Measurements from ENCODE around the gene BRD1. TPM values are rescaled to one million over a fixed set of nuclear protein-coding genes. Genes with fewer than 3 reads are reported as not detected.

The BRD1 gene
- total and polyA plus RNA-seq, 9 of the 15 experiments (the other 6 are each of a cell fraction or from before 2014, with no cell fraction given), result 0.42 to 17.6 (median 5.5) TPM

DNA sequence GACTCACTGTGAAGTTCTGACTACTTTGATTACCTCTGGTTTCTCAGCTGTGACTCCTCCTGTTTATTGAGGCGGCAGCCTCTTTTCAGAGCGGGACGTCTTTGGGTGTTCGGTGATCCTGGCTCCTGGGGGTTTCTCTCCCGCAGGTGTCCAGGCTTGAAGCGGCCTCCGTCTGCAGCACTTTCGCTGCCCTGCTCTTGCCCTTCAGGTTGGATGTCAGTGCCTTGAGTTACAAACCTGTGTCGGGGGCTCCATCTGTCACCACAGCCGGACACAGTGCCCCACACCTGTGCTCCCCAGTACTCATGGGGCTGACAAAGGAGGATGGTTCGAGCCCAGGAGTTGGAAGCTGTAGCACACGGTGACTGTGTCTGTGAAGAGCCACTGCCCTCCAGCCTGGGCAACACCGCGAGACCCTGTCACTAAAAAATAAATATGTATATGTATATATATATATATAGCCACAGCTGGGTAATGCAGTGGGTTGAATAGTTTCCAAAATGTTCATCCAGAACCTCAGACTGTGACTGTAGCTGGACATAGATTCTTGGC is 104.1 kb downstream of the BRD1 start:
- intact Hi-C loops (cut with micrococcal nuclease) (loop anchor here (10.0 kb wide), 1 partner anchor 679 kb away; no protein-coding TSS in a partner anchor), in situ Hi-C loops (cut with MboI) (no loop called here)
- DNase-seq (ENCODE audit: extremely low read depth in 1 of 4, low spot score in 3 of 4) (no peak), FAIRE-seq (no peak), ATAC-seq (no peak)
- Histone ChIP-seq H3K9me1 (ENCODE audit: control insufficient read depth, insufficient read depth, low read length) (no peaks in the 10 kb centered on the region), H3K4me1 (replicated peaks in 1 of 2; ENCODE audit: control insufficient read depth in 2 of 2, insufficient read depth in 2 of 2, low read length in 2 of 2) (peaks cover 0 to 19% of the 10 kb centered on the region in 2 experiments; a peak in 2 of 5 replicates), H3K9me3 (replicated peaks; ENCODE audit: control insufficient read depth, insufficient read depth, low read depth, low read length) (no peaks in the 10 kb centered on the region), H2AFZ (ENCODE audit: low read depth, low read length) (peak overlapping the region; percentile 32; the same call in 1 of the 2 replicates), H3K4me3 (no peak overlapping the region), H3K36me3 (ENCODE audit: control insufficient read depth, insufficient read depth, low read length) (no peaks in the 10 kb centered on the region), H3K27ac (ENCODE audit: extremely low read depth, low read depth, low read length) (no peak overlapping the region), H3K79me2 (ENCODE audit: control insufficient read depth, insufficient read depth, low read length) (no peaks in the 10 kb centered on the region), H3K9ac (ENCODE audit: insufficient read depth in 1 of 2, low read depth in 2 of 2, low read length in 2 of 2) (no peak overlapping the region), H4K20me1 (replicated peaks; ENCODE audit: control insufficient read depth, insufficient read depth, low read length) (no peaks in the 10 kb centered on the region; the same call in 1 of the 2 replicates), H3K4me2 (ENCODE audit: insufficient read depth, low read length) (no peak overlapping the region), H3K27me3 (ENCODE audit: control insufficient read depth in 2 of 2, insufficient read depth in 2 of 2, low read length in 2 of 2) (peaks cover 29 to 68% of the 10 kb centered on the region in 2 experiments; a peak in 4 of 5 replicates)
- no TSS peak for BruUV-seq (replicated peaks)
- ChIA-PET CTCF (ENCODE audit: low intra/inter-chr PET ratio) (interaction anchor here (0.6 kb wide), 1 partner anchor 414 kb away, joined by 3 read pairs; no protein-coding TSS in a partner anchor), POLR2A (no interaction called here)
- WGBS (ENCODE audit: insufficient coverage, low coverage, missing lambda C conversion rate), result 40% methylated on average over 14 of the region's 14 CpGs
- TF ChIP-seq SMARCA4 (IDR thresholded peaks at IDR 0.05) (no peak), CBX5 (IDR thresholded peaks at IDR 0.05; ENCODE audit: borderline replicate concordance, low read depth) (no peak), SOX6 (IDR thresholded peaks at IDR 0.05) (no peak), ILK (tag; IDR thresholded peaks at IDR 0.05; ENCODE audit: borderline replicate concordance, low read depth) (no peak), ATF1 (CRISPR knock-in tag; IDR thresholded peaks at IDR 0.05) (no peak), ATF1 (tag; IDR thresholded peaks at IDR 0.05) (no peak), ZNF780A (CRISPR knock-in tag; IDR thresholded peaks at IDR 0.05) (no peak), TCF7 (IDR thresholded peaks at IDR 0.05; ENCODE audit: borderline replicate concordance) (no peak), RBM22 (IDR thresholded peaks at IDR 0.05; ENCODE audit: low read depth, low read length, poor library complexity, severe bottlenecking) (no peak), POLR3G (IDR thresholded peaks at IDR 0.05; ENCODE audit: extremely low read depth, insufficient read length, insufficient replicate concordance) (no peak), RHOXF2B (CRISPR knock-in tag; conservative IDR thresholded peaks at IDR 0.05) (no peak), SRSF9 (IDR thresholded peaks at IDR 0.05; ENCODE audit: borderline replicate concordance, low read depth, low read length) (no peak)
- TF ChIP-seq, protein P1, sequence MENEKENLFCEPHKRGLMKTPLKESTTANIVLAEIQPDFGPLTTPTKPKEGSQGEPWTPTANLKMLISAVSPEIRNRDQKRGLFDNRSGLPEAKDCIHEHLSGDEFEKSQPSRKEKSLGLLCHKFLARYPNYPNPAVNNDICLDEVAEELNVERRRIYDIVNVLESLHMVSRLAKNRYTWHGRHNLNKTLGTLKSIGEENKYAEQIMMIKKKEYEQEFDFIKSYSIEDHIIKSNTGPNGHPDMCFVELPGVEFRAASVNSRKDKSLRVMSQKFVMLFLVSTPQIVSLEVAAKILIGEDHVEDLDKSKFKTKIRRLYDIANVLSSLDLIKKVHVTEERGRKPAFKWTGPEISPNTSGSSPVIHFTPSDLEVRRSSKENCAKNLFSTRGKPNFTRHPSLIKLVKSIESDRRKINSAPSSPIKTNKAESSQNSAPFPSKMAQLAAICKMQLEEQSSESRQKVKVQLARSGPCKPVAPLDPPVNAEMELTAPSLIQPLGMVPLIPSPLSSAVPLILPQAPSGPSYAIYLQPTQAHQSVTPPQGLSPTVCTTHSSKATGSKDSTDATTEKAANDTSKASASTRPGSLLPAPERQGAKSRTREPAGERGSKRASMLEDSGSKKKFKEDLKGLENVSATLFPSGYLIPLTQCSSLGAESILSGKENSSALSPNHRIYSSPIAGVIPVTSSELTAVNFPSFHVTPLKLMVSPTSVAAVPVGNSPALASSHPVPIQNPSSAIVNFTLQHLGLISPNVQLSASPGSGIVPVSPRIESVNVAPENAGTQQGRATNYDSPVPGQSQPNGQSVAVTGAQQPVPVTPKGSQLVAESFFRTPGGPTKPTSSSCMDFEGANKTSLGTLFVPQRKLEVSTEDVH (IDR thresholded peaks at IDR 0.05; ENCODE audit: low read depth, partially characterized antibody), result no peak
- TF ChIP-seq, protein P2, sequence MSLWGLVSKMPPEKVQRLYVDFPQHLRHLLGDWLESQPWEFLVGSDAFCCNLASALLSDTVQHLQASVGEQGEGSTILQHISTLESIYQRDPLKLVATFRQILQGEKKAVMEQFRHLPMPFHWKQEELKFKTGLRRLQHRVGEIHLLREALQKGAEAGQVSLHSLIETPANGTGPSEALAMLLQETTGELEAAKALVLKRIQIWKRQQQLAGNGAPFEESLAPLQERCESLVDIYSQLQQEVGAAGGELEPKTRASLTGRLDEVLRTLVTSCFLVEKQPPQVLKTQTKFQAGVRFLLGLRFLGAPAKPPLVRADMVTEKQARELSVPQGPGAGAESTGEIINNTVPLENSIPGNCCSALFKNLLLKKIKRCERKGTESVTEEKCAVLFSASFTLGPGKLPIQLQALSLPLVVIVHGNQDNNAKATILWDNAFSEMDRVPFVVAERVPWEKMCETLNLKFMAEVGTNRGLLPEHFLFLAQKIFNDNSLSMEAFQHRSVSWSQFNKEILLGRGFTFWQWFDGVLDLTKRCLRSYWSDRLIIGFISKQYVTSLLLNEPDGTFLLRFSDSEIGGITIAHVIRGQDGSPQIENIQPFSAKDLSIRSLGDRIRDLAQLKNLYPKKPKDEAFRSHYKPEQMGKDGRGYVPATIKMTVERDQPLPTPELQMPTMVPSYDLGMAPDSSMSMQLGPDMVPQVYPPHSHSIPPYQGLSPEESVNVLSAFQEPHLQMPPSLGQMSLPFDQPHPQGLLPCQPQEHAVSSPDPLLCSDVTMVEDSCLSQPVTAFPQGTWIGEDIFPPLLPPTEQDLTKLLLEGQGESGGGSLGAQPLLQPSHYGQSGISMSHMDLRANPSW (CRISPR knock-in tag; IDR thresholded peaks at IDR 0.05), result no peak
- TF ChIP-seq, protein P3, sequence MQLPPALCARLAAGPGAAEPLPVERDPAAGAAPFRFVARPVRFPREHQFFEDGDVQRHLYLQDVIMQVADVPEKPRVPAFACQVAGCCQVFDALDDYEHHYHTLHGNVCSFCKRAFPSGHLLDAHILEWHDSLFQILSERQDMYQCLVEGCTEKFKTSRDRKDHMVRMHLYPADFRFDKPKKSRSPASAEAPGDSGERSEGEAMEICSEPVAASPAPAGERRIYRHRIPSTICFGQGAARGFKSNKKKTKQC (CRISPR knock-in tag; IDR thresholded peaks at IDR 0.05), result no peak
- TF ChIP-seq, protein P4, sequence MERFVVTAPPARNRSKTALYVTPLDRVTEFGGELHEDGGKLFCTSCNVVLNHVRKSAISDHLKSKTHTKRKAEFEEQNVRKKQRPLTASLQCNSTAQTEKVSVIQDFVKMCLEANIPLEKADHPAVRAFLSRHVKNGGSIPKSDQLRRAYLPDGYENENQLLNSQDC (CRISPR knock-in tag; IDR thresholded peaks at IDR 0.05), result no peak

All from K562 (cell line).